ENCODE results near the gene RMP24.

The RMP24 gene

DNA sequence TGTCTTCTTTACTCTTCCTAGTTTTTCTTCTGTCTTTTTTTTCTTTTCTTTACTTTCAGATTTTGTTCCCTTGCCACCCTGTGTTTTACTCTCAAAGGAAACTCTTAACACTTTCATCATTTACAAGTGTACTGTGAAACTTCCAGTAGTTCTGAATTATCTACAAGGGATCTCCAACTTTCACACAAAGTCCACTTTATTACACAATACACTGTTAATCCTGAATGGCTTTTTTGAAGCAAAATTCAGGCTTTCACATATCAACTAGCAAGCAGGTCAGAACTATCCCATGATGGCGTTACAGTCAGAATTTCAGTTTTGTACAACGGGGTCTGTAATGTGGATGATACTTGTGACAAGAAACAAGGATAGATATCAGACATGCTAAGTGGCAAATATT is 34.5 kb downstream of the RMP24 start:
- no peak overlapping the region for H3K27ac ChIP-seq
- no peak for DNase-seq
- in situ Hi-C loops (cut with MboI; ENCODE audit: low sequenced_read_pairs in 4 of 4) (no loop called here), intact Hi-C loops (cut with DNase I; ENCODE audit: low total_unique reads) (no loop called here)
- H3K4me3 ChIP-seq, result no peak overlapping the region
- H3K36me3 ChIP-seq, result no peaks in the 10 kb centered on the region
- ATAC-seq, result no peak
- H3K9me3 ChIP-seq, result no peaks in the 10 kb centered on the region
- TF ChIP-seq POLR2A (IDR thresholded peaks at IDR 0.05), result no peak
- TF ChIP-seq, protein P1, sequence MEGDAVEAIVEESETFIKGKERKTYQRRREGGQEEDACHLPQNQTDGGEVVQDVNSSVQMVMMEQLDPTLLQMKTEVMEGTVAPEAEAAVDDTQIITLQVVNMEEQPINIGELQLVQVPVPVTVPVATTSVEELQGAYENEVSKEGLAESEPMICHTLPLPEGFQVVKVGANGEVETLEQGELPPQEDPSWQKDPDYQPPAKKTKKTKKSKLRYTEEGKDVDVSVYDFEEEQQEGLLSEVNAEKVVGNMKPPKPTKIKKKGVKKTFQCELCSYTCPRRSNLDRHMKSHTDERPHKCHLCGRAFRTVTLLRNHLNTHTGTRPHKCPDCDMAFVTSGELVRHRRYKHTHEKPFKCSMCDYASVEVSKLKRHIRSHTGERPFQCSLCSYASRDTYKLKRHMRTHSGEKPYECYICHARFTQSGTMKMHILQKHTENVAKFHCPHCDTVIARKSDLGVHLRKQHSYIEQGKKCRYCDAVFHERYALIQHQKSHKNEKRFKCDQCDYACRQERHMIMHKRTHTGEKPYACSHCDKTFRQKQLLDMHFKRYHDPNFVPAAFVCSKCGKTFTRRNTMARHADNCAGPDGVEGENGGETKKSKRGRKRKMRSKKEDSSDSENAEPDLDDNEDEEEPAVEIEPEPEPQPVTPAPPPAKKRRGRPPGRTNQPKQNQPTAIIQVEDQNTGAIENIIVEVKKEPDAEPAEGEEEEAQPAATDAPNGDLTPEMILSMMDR (IDR thresholded peaks at IDR 0.05 in 4 of 5, conservative IDR thresholded peaks at IDR 0.05 in 1 of 5), result no peak
- H3K4me1 ChIP-seq, result no peaks in the 10 kb centered on the region
- H3K27me3 ChIP-seq, result no peaks in the 10 kb centered on the region

DNA sequence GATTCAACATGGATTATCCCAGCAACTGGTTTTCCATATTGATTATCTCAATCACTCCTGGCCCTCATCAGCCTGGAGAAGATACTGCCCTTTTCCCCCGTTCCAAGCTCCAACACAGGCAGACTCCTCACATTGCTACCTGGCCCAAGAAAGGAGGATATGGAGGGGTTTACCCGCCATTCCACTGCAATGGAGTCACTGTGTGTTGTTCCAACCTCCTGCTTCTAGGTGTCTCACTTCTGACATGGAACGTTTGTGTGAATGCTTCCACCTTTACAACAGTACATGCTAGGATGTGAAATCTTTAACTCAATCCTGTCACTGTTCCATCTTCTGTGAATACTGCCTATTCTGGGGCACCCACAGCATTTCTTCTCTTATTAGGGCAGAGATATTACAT is 36.7 kb downstream of the RMP24 start:
- DNase-seq (no peak), ATAC-seq (no peak)
- Histone ChIP-seq H3K9me3 (no peaks in the 10 kb centered on the region), H3K27ac (no peak overlapping the region), H3K27me3 (no peaks in the 10 kb centered on the region), H3K4me1 (no peaks in the 10 kb centered on the region), H3K4me3 (no peak overlapping the region), H3K36me3 (no peaks in the 10 kb centered on the region)
- intact Hi-C loops (cut with DNase I; ENCODE audit: low total_unique reads) (no loop called here), in situ Hi-C loops (cut with MboI; ENCODE audit: low sequenced_read_pairs in 4 of 4) (no loop called here)
- TF ChIP-seq POLR2A (IDR thresholded peaks at IDR 0.05), result no peak
- TF ChIP-seq, protein P1 (IDR thresholded peaks at IDR 0.05 in 4 of 5, conservative IDR thresholded peaks at IDR 0.05 in 1 of 5), result no peak

DNA sequence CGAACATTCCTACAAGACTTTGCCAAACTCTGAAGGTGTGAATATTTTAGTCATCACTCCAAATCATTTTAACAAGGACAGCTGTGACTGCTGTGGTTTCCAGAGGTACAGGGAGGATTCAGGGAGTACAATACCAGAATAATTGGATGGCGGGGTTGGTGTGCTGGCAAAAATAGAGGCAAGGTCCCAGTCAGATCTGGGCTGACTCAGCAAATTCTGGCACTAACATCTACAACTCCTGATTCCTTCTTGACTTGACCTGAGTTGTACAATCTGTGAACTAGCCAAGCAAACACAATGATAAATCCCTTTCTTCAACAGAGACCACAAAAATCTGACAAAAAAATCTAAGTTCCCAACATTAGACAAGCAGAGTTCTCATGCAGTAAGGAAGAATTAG is 40.4 kb downstream of the RMP24 start:
- Histone ChIP-seq H3K36me3 (no peaks in the 10 kb centered on the region), H3K4me1 (peaks cover 2% of the 10 kb centered on the region in 2 donors), H3K27me3 (no peaks in the 10 kb centered on the region), H3K4me3 (no peak overlapping the region), H3K27ac (no peak overlapping the region), H3K9me3 (no peaks in the 10 kb centered on the region)
- in situ Hi-C loops (cut with MboI; ENCODE audit: low sequenced_read_pairs in 4 of 4), result no loop called here
- ATAC-seq, result no peak
- DNase-seq, result no peak
- intact Hi-C loops (cut with DNase I; ENCODE audit: low total_unique reads), result no loop called here
- TF ChIP-seq, protein P1 (IDR thresholded peaks at IDR 0.05 in 4 of 5, conservative IDR thresholded peaks at IDR 0.05 in 1 of 5), result no peak
- no peak for TF ChIP-seq POLR2A (IDR thresholded peaks at IDR 0.05)

DNA sequence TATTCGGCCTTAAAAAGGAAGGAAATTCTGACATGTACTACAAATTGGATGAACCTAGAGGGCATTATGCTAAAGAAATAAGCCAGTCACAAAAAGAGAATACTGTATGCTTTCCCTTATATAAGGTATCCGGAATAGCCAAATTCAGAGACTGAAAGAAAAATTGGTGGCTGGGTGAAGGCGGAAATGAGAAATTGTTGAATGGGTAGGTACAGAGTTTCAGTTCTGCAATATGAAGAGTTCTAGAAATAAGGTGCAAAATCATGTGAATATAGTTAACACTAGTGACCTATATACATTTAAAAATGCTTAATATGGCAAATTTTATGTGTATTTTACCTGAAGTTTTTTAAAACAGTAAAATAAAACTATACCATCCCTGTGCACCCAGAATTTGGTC is 43.1 kb downstream of the RMP24 start:
- Histone ChIP-seq H3K36me3 (no peaks in the 10 kb centered on the region), H3K9me3 (no peaks in the 10 kb centered on the region), H3K27ac (no peak overlapping the region), H3K4me1 (peaks cover 3% of the 10 kb centered on the region in 2 donors), H3K4me3 (no peak overlapping the region), H3K27me3 (no peaks in the 10 kb centered on the region)
- ATAC-seq (no peak), DNase-seq (no peak)
- no peak for TF ChIP-seq POLR2A (IDR thresholded peaks at IDR 0.05)
- TF ChIP-seq, protein P1 (IDR thresholded peaks at IDR 0.05 in 4 of 5, conservative IDR thresholded peaks at IDR 0.05 in 1 of 5), result no peak
- intact Hi-C loops (cut with DNase I; ENCODE audit: low total_unique reads) (loop anchor here (2.0 kb wide), 2 partner anchors 51 to 113 kb away; partner anchors contain the start of genes ELP2, RPRD1A and SLC39A6), in situ Hi-C loops (cut with MboI; ENCODE audit: low sequenced_read_pairs in 4 of 4) (loop anchor here in 1 of 4 donors (5.0 kb wide), 1 partner anchor 267 kb away; no protein-coding TSS in a partner anchor)

DNA sequence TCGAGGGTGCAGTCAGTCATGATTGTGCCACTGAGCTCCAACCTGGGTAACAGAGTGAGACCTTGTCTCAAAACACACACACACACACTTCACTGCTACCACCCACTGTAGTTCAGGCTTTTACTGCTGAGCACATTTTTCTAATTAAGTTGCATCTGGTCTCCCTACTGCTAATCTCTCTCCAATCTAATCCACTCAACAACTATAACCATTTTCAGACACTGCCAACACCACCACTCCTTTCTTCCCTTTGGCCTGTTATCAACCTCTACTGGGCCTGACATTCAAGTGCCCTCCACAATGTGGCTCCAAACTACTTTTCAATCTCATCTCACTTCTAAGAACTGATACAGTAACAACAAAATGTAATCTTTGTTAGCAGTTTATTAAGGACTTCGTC is 44.8 kb downstream of the RMP24 start:
- DNase-seq, result no peak
- H3K27ac ChIP-seq, result no peak overlapping the region
- in situ Hi-C loops (cut with MboI; ENCODE audit: low sequenced_read_pairs in 4 of 4), result loop anchor here in 1 of 4 donors (5.0 kb wide), 1 partner anchor 265 kb away; no protein-coding TSS in a partner anchor
- no peaks in the 10 kb centered on the region for H3K36me3 ChIP-seq
- peaks cover 3% of the 10 kb centered on the region in 2 donors for H3K4me1 ChIP-seq
- no peaks in the 10 kb centered on the region for H3K9me3 ChIP-seq
- H3K4me3 ChIP-seq, result no peak overlapping the region
- intact Hi-C loops (cut with DNase I; ENCODE audit: low total_unique reads), result loop anchor here (1.0 to 2.0 kb wide), 3 partner anchors 50 to 555 kb away; partner anchors contain the start of genes ELP2, RPRD1A and SLC39A6
- H3K27me3 ChIP-seq, result no peaks in the 10 kb centered on the region
- TF ChIP-seq POLR2A (IDR thresholded peaks at IDR 0.05), result no peak
- TF ChIP-seq, protein P1 (IDR thresholded peaks at IDR 0.05 in 4 of 5, conservative IDR thresholded peaks at IDR 0.05 in 1 of 5), result no peak
- ATAC-seq, result no peak

Data from gastrocnemius medialis (tissue), 4 donors.